Mesenchymal stem cell (in vitro differentiated cells and primary cell): ENCODE results near the gene OR5H2. TPM values are rescaled to one million over a fixed set of nuclear protein-coding genes. Genes with fewer than 3 reads are reported as not detected.

ENCODE experiments used
- DNase-seq: peaks from one replicate; pipeline ENCODE4 v3.0.0-alpha.2; 2013
- H2AFZ ChIP-seq: one replicate; pipeline ENCODE4 v1.6.1; 2013; ENCODE audit warnings: low read depth, mild to moderate bottlenecking, control low read depth, inconsistent platforms, low read length, moderate library complexity
- H2AK5ac ChIP-seq: 2 replicates; pipeline ENCODE4 v1.6.1; 2013; ENCODE audit warnings: low read length, moderate library complexity, mild to moderate bottlenecking, inconsistent platforms; ENCODE audit not compliant: severe bottlenecking
- H2BK120ac ChIP-seq: one replicate; pipeline ENCODE4 v1.6.1; 2013; ENCODE audit warnings: low read depth, mild to moderate bottlenecking, inconsistent platforms, low read length, moderate library complexity
- H2BK12ac ChIP-seq, 2 experiments: one replicate each; pipeline ENCODE4 v1.6.1; 2013; ENCODE audit warnings: inconsistent platforms in 2 of 2, low read length in 2 of 2, mild to moderate bottlenecking in 2 of 2, moderate library complexity in 2 of 2, control low read depth in 1 of 2
- H2BK15ac ChIP-seq: one replicate; pipeline ENCODE4 v1.6.1; 2013; ENCODE audit warnings: mild to moderate bottlenecking, low read depth, inconsistent platforms; ENCODE audit not compliant: poor library complexity, severe bottlenecking
- H2BK5ac ChIP-seq: 2 replicates; pipeline ENCODE4 v1.6.1; 2013; ENCODE audit warnings: low read depth, mild to moderate bottlenecking, low read length, control low read depth, inconsistent platforms; ENCODE audit not compliant: poor library complexity, severe bottlenecking
- H3K14ac ChIP-seq, 2 experiments: one replicate each; pipeline ENCODE4 v1.6.1; 2013; ENCODE audit warnings: inconsistent platforms in 2 of 2, low read length in 2 of 2, control low read depth in 1 of 2, mild to moderate bottlenecking in 1 of 2, moderate library complexity in 1 of 2
- H3K18ac ChIP-seq, 2 experiments: one replicate each; pipeline ENCODE4 v1.6.1; 2013; ENCODE audit warnings: inconsistent platforms in 2 of 2, low read length in 2 of 2, control low read depth in 1 of 2, low read depth in 1 of 2, mild to moderate bottlenecking in 1 of 2
- H3K23ac ChIP-seq, 2 experiments: one replicate each; pipeline ENCODE4 v1.6.1; 2013; ENCODE audit warnings: inconsistent platforms in 2 of 2, low read length in 2 of 2, mild to moderate bottlenecking in 2 of 2, moderate library complexity in 2 of 2, control low read depth in 1 of 2
- H3K27ac ChIP-seq: 2 replicates; pipeline ENCODE4 v1.5.1; 2013; ENCODE audit warnings: mild to moderate bottlenecking, moderate library complexity, low read length, control low read depth, inconsistent platforms; ENCODE audit not compliant: poor library complexity, severe bottlenecking
- H3K27me3 ChIP-seq, 2 experiments: 2 replicates each; pipeline versions ENCODE4 v1.6.1 to v1.7.0; 2013; ENCODE audit warnings: low read length in 2 of 2, mild to moderate bottlenecking in 2 of 2, moderate library complexity in 2 of 2, control low read depth in 1 of 2, inconsistent platforms in 1 of 2; ENCODE audit not compliant: control insufficient read depth in 1 of 2, insufficient read depth in 1 of 2
- H3K36me3 ChIP-seq, 2 experiments: 2 replicates each; pipeline versions ENCODE4 v1.6.1 to v1.7.0; 2013; ENCODE audit warnings: low read length in 2 of 2, control low read depth in 1 of 2, inconsistent platforms in 1 of 2, low read depth in 1 of 2, mild to moderate bottlenecking in 1 of 2; ENCODE audit not compliant: insufficient read depth in 2 of 2, control insufficient read depth in 1 of 2
- H3K4ac ChIP-seq, 2 experiments: one replicate each; pipeline ENCODE4 v1.6.1; 2013; ENCODE audit warnings: inconsistent platforms in 2 of 2, low read length in 2 of 2, mild to moderate bottlenecking in 2 of 2, moderate library complexity in 2 of 2, control low read depth in 1 of 2, low read depth in 1 of 2
- H3K4me1 ChIP-seq: 2 replicates; pipeline ENCODE4 v1.6.1; 2013; ENCODE audit warnings: low read depth, low read length, control low read depth; ENCODE audit not compliant: control insufficient read depth, insufficient read depth
- H3K4me2 ChIP-seq: 2 replicates; pipeline ENCODE4 v1.6.1; 2013; ENCODE audit warnings: low read length, mild to moderate bottlenecking, inconsistent platforms; ENCODE audit not compliant: poor library complexity, severe bottlenecking
- H3K4me3 ChIP-seq, 2 experiments: 2 replicates each; pipeline versions ENCODE4 v1.5.1 to v1.7.0; 2013; ENCODE audit warnings: low read length in 2 of 2, mild to moderate bottlenecking in 2 of 2, control low read depth in 1 of 2, low read depth in 1 of 2; ENCODE audit not compliant: insufficient read depth in 1 of 2
- H3K79me1 ChIP-seq: replicated peaks from 2 replicates; pipeline ENCODE4 v1.6.1; 2013; ENCODE audit warnings: mild to moderate bottlenecking, control low read depth, low read length, inconsistent platforms; ENCODE audit not compliant: poor library complexity, severe bottlenecking
- H3K9ac ChIP-seq: 2 replicates; pipeline ENCODE4 v1.7.0; 2013; ENCODE audit warnings: mild to moderate bottlenecking, low read length, moderate library complexity
- H3K9me3 ChIP-seq: 2 replicates; pipeline ENCODE4 v1.7.0; 2013; ENCODE audit warnings: mild to moderate bottlenecking, low read length; ENCODE audit not compliant: control insufficient read depth
- H4K8ac ChIP-seq: one replicate; pipeline ENCODE4 v1.6.1; 2013; ENCODE audit warnings: inconsistent platforms, mild to moderate bottlenecking, low read length, moderate library complexity
- H4K91ac ChIP-seq: one replicate; pipeline ENCODE4 v1.6.1; 2013; ENCODE audit warnings: mild to moderate bottlenecking, low read length, inconsistent platforms
- WGBS: methylation state at CpG from one replicate; pipeline ENCODE4 v1.1.7; 2013; ENCODE audit warnings: mixed read lengths; 5-methylcytosine and 5-hydroxymethylcytosine counted together
- polyA plus RNA-seq, 2 experiments: library from polyadenylated mRNA; stranded (reverse); fragments of 200-250 nt; gene quantifications; one replicate each; pipeline ENCODE4 v1.2.3, GENCODE V29; 2013

OR5H2 gene
- polyA plus RNA-seq (2013, experiment 1 of 2), result not detected
- not detected for polyA plus RNA-seq (2013, experiment 2 of 2)

DNA sequence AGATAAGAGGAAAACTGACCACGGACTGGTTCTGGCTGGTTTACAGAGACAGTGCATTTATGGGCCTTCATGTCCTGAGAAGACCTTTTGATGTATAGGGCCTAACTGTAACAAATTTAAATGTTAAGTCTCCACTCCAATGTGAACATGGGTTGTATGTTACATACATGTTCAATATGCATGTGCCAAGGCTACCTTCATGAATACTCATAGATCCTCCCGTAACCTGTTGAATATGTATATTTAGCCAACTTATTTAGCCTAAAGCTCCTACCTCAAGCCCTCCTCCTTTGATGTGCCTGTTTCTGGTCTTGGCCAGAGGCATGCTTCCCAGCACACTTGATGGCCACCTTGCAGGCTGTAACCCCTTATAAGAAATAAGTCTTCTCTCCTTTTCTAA, at the start of gene OR5H2:
Gene OR5H2 (plus strand): TSS at position 301 of the 400 bp plus-strand sequence. CDS start 398 bp downstream, outside the sequence.
- Histone ChIP-seq H3K9ac (no peak within 1 kb of the TSS), H3K18ac (no peak within 1 kb of the TSS), H4K91ac (no peak within 1 kb of the TSS), H2BK15ac (no peak within 1 kb of the TSS), H3K36me3 (no peaks in the 10 kb centered on the region), H3K4me1 (no peaks in the 10 kb centered on the region), H3K9me3 (peaks cover 3% of the 10 kb centered on the region), H3K79me1 (no peaks in the 10 kb centered on the region), H3K4me3 (no peak within 1 kb of the TSS), H2AFZ (no peak within 1 kb of the TSS), H3K27ac (no peak within 1 kb of the TSS), H3K23ac (no peak within 1 kb of the TSS), H3K14ac (no peak within 1 kb of the TSS), H2AK5ac (no peak within 1 kb of the TSS), H3K4me2 (no peak within 1 kb of the TSS), H2BK120ac (no peak within 1 kb of the TSS), H4K8ac (no peak within 1 kb of the TSS), H3K4ac (no peak within 1 kb of the TSS), H3K27me3 (no peaks in the 10 kb centered on the region), H2BK12ac (no peak within 1 kb of the TSS), H2BK5ac (no peak within 1 kb of the TSS)
- DNase-seq, result no peak
- WGBS, result 45% methylated on average over 2 of the region's 2 CpGs

DNA sequence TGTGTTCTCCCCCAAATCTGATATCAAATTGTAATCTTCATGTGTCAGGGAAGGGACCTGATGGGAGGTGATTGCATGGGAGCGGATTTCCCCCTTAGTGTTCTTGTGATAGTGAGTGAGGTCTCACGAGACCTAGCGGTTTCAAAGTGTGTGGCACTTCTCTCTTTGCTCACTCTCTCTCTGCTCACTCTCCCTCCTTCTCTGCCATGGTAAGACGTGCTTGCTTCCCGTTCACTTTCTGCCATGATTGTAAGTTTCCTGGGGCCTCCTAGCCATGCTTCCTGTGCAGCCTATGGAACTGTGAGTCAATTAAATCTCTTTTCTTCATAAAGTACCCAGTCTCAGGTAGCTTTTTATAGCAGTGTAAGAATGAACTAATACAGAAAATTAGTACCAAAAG, 48.8 kb upstream of the OR5H2 start:
- Histone ChIP-seq H2BK15ac (no peak overlapping the region), H3K9me3 (no peaks in the 10 kb centered on the region), H3K79me1 (no peaks in the 10 kb centered on the region), H3K27ac (no peak overlapping the region), H2BK5ac (no peak overlapping the region), H3K14ac (no peak overlapping the region), H4K91ac (no peak overlapping the region), H3K18ac (no peak overlapping the region), H4K8ac (no peak overlapping the region), H2AFZ (no peak overlapping the region), H3K4me3 (no peak overlapping the region), H3K23ac (no peak overlapping the region), H3K4ac (no peak overlapping the region), H2AK5ac (no peak overlapping the region), H3K4me1 (no peaks in the 10 kb centered on the region), H3K9ac (no peak overlapping the region), H2BK12ac (no peak overlapping the region), H3K4me2 (no peak overlapping the region), H2BK120ac (no peak overlapping the region), H3K36me3 (no peaks in the 10 kb centered on the region), H3K27me3 (no peaks in the 10 kb centered on the region)
- WGBS, result 80% methylated on average over 5 of the region's 5 CpGs
- no peak for DNase-seq

DNA sequence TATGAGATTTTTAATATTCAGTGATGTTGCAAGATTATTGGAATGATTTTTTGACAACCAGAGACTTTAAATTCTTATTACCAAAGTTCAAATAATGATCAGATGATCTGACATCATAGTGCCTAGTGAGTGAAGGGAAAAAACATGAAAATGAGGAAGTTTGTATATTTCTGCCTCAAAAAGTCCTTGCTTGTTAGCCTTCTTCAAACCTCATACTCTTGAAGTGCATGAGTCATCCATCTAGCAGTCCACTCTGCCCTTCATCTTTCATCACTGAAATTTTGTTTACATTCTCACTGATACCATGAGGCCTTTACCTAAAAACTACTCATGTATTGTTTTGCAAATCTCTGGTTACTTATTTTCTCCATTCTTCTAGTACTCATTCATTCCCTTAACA, 42.2 kb upstream of the OR5H2 start:
- H4K91ac ChIP-seq, result no peak overlapping the region
- H3K14ac ChIP-seq, result no peak overlapping the region
- H3K27me3 ChIP-seq, result no peaks in the 10 kb centered on the region
- no peak overlapping the region for H3K4me3 ChIP-seq
- no peak overlapping the region for H3K4ac ChIP-seq
- no peak overlapping the region for H3K18ac ChIP-seq
- no peak overlapping the region for H2BK15ac ChIP-seq
- no peak overlapping the region for H3K4me2 ChIP-seq
- H3K23ac ChIP-seq, result no peak overlapping the region
- H3K9me3 ChIP-seq, result no peaks in the 10 kb centered on the region
- no peak overlapping the region for H3K9ac ChIP-seq
- H3K79me1 ChIP-seq, result no peaks in the 10 kb centered on the region
- no peak overlapping the region for H3K27ac ChIP-seq
- H2BK12ac ChIP-seq, result no peak overlapping the region
- no peak overlapping the region for H2AFZ ChIP-seq
- no peak for DNase-seq
- no peaks in the 10 kb centered on the region for H3K36me3 ChIP-seq
- H2AK5ac ChIP-seq, result no peak overlapping the region
- H4K8ac ChIP-seq, result no peak overlapping the region
- no peaks in the 10 kb centered on the region for H3K4me1 ChIP-seq
- H2BK5ac ChIP-seq, result no peak overlapping the region
- H2BK120ac ChIP-seq, result no peak overlapping the region

DNA sequence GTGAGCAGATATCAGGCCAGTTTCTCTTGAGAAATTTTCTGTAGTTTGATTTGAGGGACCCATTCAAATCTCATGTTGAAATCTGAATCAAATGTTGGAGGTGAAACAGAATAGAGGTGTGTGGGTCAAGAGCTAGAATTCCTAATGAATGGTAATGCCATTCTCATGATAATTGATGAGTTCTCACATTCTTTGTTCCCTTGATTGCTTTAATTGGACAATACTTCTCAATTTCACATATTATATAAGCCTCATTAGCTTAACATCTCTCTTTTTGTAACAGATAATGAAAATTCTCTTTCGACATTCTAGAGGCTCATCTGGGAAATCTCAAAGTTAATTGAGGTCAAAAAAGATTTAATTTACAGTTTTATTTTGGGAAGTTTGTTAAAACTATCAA, 40.1 kb upstream of the OR5H2 start:
- H2AK5ac ChIP-seq, result no peak overlapping the region
- no peak overlapping the region for H2BK12ac ChIP-seq

More for the DNA sequence above, 40.1 kb upstream of the OR5H2 start:
- Histone ChIP-seq H3K9me3 (no peaks in the 10 kb centered on the region), H2BK120ac (no peak overlapping the region), H4K8ac (no peak overlapping the region), H3K4me1 (no peaks in the 10 kb centered on the region), H2AFZ (no peak overlapping the region), H3K4ac (no peak overlapping the region), H3K9ac (no peak overlapping the region), H3K79me1 (no peaks in the 10 kb centered on the region), H3K27ac (no peak overlapping the region), H3K36me3 (no peaks in the 10 kb centered on the region), H2BK15ac (no peak overlapping the region), H3K4me3 (no peak overlapping the region), H3K23ac (no peak overlapping the region), H3K14ac (no peak overlapping the region), H3K18ac (no peak overlapping the region), H4K91ac (no peak overlapping the region), H3K4me2 (no peak overlapping the region), H2BK5ac (no peak overlapping the region), H3K27me3 (no peaks in the 10 kb centered on the region)
- no CpG with 5 or more reads among the region's 1 CpG for WGBS
- no peak for DNase-seq
